Measurements from ENCODE around the gene ZBTB39. TPM values are rescaled to one million over a fixed set of nuclear protein-coding genes. Genes with fewer than 3 reads are reported as not detected.

Gene ZBTB39
- total and polyA plus RNA-seq, 2 of the 8 experiments (the other 6 are each of a cell fraction or from before 2014, with no cell fraction given), result 19.3 to 25.0 TPM

DNA sequence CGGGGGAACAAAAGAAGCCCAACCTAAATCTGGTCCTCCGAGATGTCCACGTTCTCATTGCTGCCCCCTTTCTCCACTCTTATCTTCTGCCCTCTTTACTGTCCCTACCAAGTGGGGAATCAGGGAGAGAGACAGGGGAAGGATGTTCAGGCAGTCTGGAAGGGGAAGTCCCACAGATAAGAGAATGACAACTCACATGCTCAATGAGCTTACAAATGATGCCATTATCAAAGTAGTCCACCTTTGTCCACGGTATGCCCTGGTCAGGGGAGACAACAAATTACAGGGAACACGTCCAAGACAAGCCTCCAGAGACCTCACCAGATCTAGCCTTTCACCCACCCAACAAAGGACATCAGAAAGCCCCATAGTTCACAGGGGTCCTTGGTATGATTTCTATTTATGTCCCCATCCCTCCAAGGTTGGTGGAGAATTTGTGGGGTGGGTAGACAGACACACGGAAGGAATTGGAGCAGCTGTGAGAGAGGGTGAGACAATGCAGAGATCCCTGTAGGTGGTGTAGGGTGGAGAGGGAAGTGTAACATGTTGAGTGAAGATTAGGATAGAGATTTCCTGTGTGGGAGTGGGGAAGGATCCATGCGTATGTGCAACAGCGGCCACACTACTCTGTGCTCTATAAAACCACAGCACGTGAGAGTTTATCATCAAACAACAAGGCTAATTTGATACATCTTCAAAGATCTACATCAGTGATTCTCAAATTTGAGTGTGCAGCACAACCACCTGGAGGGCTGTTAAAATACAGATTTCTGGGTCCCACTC lies 32.9 kb upstream of the ZBTB39 start (continued):
- TF ChIP-seq GABPA (IDR thresholded peaks at IDR 0.05; ENCODE audit: borderline replicate concordance, insufficient read depth, low read length), result no peak

Measured in H1 (cell line).